NCI-H2196 (cell line): ENCODE results near the gene NENF.

Experiments
- DNase-seq: peaks from one replicate; lab custom pipeline; 2025; ENCODE audit not compliant: unreplicated experiment; lab: John Stamatoyannopoulos, UW

NENF gene

GRCh38 chr1:212430955-212431394 is 1.7 kb upstream of the NENF start:
- peak; percentile 15 for DNase-seq

DNA sequence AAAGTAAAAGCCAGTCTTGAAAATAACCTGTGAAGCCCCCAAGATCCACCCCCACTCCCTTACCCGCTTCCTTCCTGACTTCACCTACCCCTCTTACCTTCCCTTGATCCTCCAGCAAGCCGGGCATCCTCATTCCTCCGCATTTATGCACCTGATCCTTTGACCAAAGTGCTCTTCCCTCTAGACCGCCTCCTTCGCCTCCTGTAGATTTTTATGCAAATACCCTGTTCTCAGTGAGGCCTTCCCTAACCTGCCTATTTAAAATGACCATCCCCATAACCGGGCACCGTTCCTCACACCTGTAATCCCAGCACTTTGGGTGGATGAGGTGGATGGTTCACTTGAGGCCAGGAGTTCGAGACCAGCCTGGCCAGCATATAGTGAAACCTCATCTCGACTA is 1.1 kb upstream of the NENF start:
- DNase-seq: no peak

GRCh38 chr1:212432272-212432660 is 454 bp upstream of the NENF start:
- DNase-seq: no peak

GRCh38 chr1:212433577-212434462 is 1.1 kb downstream of the NENF start:
- DNase-seq: no peak

DNA sequence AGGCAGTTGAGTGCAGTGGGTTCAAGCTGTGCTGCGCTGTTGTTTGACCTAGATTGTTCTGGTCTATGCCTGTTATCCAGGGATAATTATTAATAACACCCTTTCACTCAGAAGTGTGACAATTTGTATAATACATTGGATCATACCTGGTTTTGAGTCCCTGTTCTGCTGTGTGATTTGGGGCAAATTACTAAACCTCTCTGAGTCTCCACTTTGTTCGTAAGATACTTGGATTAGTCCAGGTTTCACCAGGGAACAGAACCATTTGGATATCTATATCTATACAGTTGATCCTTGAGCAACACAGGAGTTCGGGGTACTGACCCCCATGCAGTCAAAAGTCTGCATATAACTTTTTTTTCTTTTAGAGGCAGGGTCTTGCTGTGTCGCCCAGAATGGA is 2.3 kb downstream of the NENF start:
- no peak for DNase-seq

DNA sequence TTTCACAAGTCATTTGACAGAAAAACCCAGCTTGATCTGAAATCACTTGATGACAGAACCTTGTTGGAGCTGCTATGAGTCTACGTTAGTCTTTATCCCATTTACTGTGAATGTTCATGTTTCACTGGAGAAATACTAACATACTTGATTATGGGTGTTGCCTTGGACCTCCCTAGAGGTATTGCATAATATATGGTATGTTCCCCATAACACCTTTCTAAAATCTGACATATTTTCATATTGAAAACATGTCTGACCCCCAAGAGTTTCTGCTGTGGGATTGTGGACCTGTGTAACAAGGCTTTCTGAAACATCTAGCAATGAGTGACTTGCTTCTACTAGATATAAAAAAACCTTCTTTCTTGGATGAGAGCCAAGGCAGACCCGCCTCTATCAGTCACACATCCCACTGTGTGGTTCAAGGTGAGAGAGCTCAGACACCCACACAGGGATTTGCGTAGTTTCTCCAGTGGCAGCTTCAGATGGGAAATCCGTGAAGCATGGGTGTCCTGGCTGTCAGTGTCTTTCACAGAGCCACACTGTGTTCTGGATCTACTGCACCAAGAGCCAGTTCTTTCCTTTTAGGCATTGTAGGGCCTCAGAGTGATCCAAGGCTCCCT is 4.6 kb downstream of the NENF start:
- DNase-seq: no peak

DNA sequence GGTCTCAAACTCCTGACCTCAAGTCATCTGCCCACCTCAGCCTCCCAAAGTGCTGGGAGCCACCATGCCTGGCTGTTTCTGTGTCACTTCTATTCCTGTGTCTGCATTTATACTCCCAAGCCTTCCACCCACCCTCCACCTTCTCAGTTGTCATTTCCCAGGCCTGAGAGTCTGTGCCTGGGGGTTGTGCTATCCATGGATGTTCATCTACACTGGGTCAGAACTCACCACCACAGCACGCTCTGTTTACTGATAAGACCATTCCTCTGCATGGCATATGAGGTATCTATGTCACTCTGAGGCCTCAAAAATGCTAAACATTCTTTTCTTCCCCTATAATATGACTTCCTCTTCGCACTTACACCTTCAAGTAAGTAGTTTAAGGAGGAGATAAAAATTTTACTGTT is 6.1 kb downstream of the NENF start:
- no peak for DNase-seq

GRCh38 chr1:212440419-212440818 is 7.7 kb downstream of the NENF start:
- DNase-seq: no peak

- DNase-seq: no peak
Observed at GRCh38 chr1:212442408-212442807, 9.7 kb downstream of the NENF start.

GRCh38 chr1:212446333-212446732 is 13.6 kb downstream of the NENF start:
- no peak for DNase-seq

DNA sequence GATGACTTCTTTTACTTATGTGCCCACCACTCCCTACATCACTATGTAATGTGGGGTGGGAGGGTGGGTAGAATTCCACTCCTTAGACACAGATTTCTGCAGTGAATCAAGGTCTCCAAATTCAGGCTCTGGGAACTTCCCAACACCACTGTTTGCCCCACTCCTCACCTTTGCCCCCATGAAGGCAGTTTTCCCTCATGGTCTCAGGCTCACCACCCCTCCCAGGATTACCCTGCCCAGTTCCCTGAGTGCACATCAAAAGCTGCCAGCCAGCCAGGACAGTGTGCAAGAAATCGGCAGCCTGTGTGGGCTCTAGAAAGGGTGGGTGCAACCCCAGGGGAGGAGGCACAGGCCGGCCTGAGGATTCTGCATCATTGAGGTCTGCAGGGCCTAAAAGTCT is 14.8 kb downstream of the NENF start:
- no peak for DNase-seq

- no peak for DNase-seq
Observed at GRCh38 chr1:212450331-212450881, 17.7 kb downstream of the NENF start.

DNA sequence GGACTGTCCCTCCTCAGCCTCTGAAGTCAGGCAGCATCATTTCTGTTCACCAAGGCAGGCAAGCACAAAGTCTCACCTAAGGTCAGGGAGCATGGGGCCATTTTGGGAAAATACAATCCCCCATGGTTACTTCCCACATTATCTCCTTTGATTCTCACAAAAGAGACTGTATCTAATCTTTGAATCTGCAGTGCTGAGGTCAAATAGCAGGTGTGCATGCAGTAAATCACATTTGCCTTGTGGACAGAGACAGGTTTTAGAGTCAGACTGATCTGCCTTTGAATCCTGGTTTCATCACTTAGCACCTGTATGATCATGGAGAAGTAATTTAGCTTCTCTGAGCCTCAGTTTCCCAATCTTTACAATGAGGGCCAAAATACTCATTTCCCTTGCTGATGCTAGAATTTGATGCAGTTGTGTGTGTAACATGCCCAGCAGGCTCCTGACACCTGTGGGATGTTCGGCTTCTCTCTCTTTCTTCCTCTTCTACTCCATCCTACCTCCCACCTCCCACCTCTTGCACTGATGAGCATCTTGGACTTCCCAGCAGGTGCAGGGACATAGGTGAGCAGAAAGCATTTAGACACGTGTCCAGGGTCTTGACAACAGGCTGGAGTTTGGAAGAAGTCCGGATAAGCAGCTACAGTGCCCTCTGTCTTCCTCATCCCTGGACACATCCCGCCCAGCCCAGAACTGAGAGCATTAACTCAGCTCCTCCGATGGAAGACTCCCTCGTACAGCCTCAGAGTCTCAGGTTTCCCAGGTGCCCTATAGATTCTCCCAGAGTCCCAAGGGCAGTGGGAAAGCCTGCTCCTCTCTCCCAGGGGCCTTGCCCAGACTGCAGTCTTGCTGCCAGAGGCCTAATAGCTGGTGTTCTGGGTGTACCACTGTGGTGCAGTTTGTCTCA is 18.9 kb downstream of the NENF start:
- no peak for DNase-seq

DNA sequence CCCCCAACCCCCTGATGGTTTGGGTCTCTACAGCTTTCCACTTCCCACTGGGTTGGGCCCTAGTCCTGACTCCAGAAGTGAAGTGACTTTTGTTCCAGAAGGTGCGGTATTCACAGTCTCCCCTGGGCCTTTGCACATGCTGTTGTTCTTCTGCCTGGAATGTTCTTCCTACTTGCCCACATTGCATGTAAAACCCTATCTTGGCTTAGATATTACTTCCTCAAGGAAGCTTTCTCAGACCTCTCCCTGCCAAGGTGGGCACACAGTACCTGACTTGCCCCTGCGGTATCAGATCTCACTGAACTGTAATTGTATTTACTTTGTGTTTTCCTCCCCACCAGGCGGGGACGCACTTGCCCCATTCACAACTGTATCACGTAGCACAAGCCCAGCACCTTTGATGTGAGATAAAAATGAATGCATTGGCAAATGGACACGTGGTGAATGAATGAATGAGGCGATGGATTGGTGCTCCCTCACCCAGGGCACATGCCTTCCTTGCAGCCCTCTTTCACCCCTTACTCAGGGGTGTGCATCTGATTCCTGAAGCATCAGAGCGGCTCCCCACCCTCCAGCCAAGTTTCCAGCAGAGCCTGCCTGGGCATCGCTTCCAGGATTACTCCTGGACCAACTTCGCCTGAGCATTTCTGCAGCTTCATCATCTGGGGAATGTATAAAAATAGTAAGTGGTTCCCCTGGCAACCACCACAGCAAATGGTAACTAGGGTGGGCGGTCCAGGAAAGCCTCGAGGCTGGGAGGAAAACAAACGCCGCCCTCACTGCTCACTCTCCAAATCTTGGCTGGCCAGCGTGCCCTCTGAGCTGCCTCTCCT is 19.8 kb downstream of the NENF start:
- no peak for DNase-seq

- no peak for DNase-seq
Observed at GRCh38 chr1:212453156-212453857, 20.6 kb downstream of the NENF start.

- no peak for DNase-seq
Observed at GRCh38 chr1:212454741-212455140, 22.0 kb downstream of the NENF start.

- DNase-seq: no peak
Observed at GRCh38 chr1:212455401-212455800, 22.7 kb downstream of the NENF start.

DNA sequence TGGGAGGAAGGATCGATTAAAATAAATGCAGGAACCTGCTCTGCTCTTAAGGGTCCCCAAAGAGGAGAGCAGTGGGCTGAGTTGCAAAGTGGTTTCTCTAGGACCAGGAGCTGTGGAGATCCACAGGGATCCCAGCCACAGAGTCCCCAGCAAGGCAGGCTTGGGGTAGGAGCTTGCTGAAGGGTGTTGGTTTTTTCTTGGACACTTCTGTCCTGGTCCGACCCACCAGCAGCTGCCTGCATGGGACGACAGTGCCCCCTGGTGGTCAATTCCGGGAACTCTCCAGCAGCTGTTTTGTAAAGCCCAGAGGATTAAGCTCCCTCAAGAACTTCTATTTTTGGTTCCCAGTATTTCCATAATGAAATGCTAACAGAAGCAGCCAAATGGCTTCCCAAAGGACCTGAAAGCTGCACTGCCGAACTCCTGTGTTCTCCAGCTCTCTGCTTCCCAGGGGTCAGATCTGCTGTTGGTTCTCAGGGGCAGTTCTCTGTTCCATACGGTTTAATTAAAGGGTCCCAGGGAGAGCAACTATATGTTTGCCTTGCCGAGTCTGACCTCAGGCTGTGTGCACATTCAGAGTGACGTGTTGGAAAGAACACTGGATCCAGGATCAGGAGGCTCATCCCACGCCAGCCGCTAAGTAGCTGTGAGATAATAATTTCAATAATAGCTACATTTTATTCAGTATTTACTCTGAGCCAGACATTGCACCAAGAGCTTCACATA is 23.2 kb downstream of the NENF start:
- peak; percentile 82 for DNase-seq

GRCh38 chr1:212457740-212458338 is 25.1 kb downstream of the NENF start:
- peak; percentile 76 for DNase-seq
